Coronary artery (tissue), 2 donors: ENCODE data around the gene SLC4A8.

Experiments
- DNase-seq: peaks from one replicate; pipeline ENCODE4 v3.0.0-alpha.2; 2017; ENCODE audit warnings: low spot score
- H3K27ac ChIP-seq, 2 donors: fragments of 200-600 bp; sonication (generic); one replicate each; pipeline ENCODE4 v1.5.1; 2016 to 2019
- H3K4me3 ChIP-seq: fragments of 200-600 bp; sonication (generic); 2 replicates; pipeline ENCODE4 v1.5.1; 2016; ENCODE audit warnings: mild to moderate bottlenecking, moderate library complexity
- CTCF ChIP-seq: fragments of 200-600 bp; sonication (generic); IDR thresholded peaks from one replicate; pipeline ENCODE4 v1.5.1; 2019; ENCODE audit warnings: antibody characterized with exemption

Gene SLC4A8

GRCh38 chr12:51390891-51391282, 33.7 kb upstream of the SLC4A8 start:
- TF ChIP-seq CTCF = no peak
- Histone ChIP-seq H3K4me3 (peak overlapping the region; percentile 81), H3K27ac (peak overlapping the region in 1 of 2 donors; percentile 60)
- no peak for DNase-seq

GRCh38 chr12:51391283-51392123, 33.1 kb upstream of the SLC4A8 start, which contains the start of gene GALNT6:
GALNT6 (minus strand) TSS chr12:51391406; CDS start chr12:51379781, 11,625 bp downstream.
- no peak for TF ChIP-seq CTCF
- peak within 1 kb of the TSS in 1 of 2 donors; percentile 60 for H3K27ac ChIP-seq
- peak within 1 kb of the TSS; percentile 81 for H3K4me3 ChIP-seq
- DNase-seq = peak; percentile 69

- TF ChIP-seq CTCF = no peak
- DNase-seq = peak; percentile 62
- H3K4me3 ChIP-seq = peak overlapping the region; percentile 42
- H3K27ac ChIP-seq = no peak overlapping the region
Observed at GRCh38 chr12:51392556-51393237, 31.9 kb upstream of the SLC4A8 start.

GRCh38 chr12:51393676-51394545, 30.7 kb upstream of the SLC4A8 start:
- H3K27ac ChIP-seq = peak overlapping the region in 1 of 2 donors; percentile 60
- no peak for DNase-seq
- TF ChIP-seq CTCF = no peak
- H3K4me3 ChIP-seq = no peak overlapping the region

GRCh38 chr12:51395283-51396230, 29.1 kb upstream of the SLC4A8 start:
- Histone ChIP-seq H3K27ac (no peak overlapping the region), H3K4me3 (no peak overlapping the region)
- DNase-seq = no peak
- TF ChIP-seq CTCF = no peak

GRCh38 chr12:51397670-51398069, 27.0 kb upstream of the SLC4A8 start:
- no peak for TF ChIP-seq CTCF
- Histone ChIP-seq H3K27ac (no peak overlapping the region), H3K4me3 (no peak overlapping the region)
- no peak for DNase-seq
